D721Med (cell line): ENCODE measurements around the gene CAMK2D.

Experiments
- DNase-seq: peaks from one replicate; pipeline ENCODE4 v3.0.0; 2011; ENCODE audit warnings: low spot score; ENCODE audit not compliant: insufficient read length
- FAIRE-seq: peaks from 2 replicates; lab custom pipeline; 2011; peaks lifted over from hg19 to GRCh38; lab: Jason Lieb, UNC
- CTCF ChIP-seq: IDR thresholded peaks from 2 replicates; pipeline ENCODE4 v1.5.1; 2012; ENCODE audit warnings: mild to moderate bottlenecking, control low read depth; ENCODE audit not compliant: insufficient read depth; ENCODE audit errors: missing control alignments

Gene CAMK2D

DNA sequence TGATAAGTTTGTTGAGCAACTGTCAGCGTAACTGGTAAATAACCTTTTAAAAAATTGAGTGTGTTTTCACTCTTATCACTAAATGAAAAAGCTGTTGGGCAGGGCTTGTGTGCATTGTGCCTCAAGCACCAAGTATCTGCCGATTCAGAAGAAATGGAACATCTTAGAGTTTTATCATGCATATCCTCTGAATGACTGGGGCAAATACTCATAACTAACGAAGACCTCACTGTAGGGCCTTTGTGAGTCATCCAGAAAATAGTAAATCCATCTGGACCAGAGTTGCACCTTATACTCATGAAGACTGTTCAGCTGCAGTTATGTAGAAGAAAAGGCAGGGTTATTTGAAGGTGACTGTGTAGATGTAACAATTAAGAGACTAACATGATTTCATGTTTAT lies 222.1 kb downstream of the CAMK2D start:
- FAIRE-seq = no peak
- TF ChIP-seq CTCF = no peak
- DNase-seq = no peak

DNA sequence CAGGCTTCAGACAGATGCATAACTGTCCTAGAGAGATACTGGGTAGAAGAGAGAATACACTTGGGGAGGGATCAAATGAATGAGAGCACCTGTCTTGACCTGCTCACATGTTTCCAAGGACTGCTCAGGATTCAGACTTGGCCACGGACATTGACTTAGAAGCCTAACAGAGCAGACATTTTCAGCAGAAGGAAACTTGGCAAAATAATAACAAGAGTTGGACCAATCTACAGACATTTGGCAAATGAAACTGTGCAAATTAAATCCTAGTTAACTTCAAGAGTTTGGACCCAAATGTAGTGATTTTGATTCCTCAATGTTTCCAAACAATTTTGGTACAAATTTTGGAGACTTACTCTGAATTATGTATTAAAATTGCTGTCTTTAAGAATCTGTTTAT lies 223.9 kb downstream of the CAMK2D start:
- no peak for DNase-seq
- no peak for FAIRE-seq
- TF ChIP-seq CTCF = no peak

- FAIRE-seq (no peak), DNase-seq (no peak)
- TF ChIP-seq CTCF = no peak
Measured at GRCh38 chr4:113537203-113537602, 224.3 kb downstream of the CAMK2D start.

GRCh38 chr4:113534711-113535110 lies 226.8 kb downstream of the CAMK2D start:
- FAIRE-seq = no peak
- no peak for TF ChIP-seq CTCF
- DNase-seq = no peak

DNA sequence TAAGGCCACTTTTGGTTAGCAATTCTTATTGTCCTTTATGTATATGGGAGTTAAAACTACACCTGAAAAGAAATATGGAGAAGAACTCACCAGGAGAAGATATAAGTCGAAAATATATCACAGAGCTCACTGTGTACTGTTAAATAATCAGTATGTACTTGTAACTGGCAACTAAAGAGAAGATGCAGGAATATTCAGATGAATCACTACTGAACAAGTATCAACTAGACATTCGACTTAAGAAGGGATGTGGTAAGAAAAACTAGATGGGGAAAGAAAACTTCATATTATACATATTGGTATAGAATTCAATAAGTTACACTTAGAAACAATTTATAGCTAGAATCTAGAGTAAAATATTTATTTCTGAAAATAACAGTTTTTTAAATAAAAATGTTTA lies 230.0 kb downstream of the CAMK2D start:
- DNase-seq = no peak
- TF ChIP-seq CTCF = no peak
- FAIRE-seq = no peak

- no peak for TF ChIP-seq CTCF
- DNase-seq (no peak), FAIRE-seq (no peak)
Measured at GRCh38 chr4:113528395-113528794, 233.1 kb downstream of the CAMK2D start.

- FAIRE-seq (no peak), DNase-seq (no peak)
- TF ChIP-seq CTCF = no peak
Measured at GRCh38 chr4:113525521-113525920, 236.0 kb downstream of the CAMK2D start.
